SK-N-SH (cell line): ENCODE results near the gene SNURF.

Source experiments
- CHD2 ChIP-seq: fragments of 150-350 bp; IDR thresholded peaks from 2 replicates; pipeline ENCODE4 v1.6.1; 2018; ENCODE audit warnings: low read length; ENCODE audit not compliant: partially characterized antibody
- CTCF ChIP-seq: fragments of 200-600 bp; sonication (generic); IDR thresholded peaks from 2 replicates; pipeline ENCODE4 v1.6.1; 2017; ENCODE audit warnings: antibody characterized with exemption, mild to moderate bottlenecking, moderate library complexity
- EZH2phosphoT487 ChIP-seq: fragments of 200-600 bp; sonication (generic); IDR thresholded peaks from 2 replicates; pipeline ENCODE4 v1.6.1; 2017; ENCODE audit warnings: low read depth, mixed run types, mild to moderate bottlenecking, antibody characterized with exemption, moderate library complexity, borderline replicate concordance
- JUND ChIP-seq: IDR thresholded peaks from 2 replicates; pipeline ENCODE4 v1.4.0; 2012
- MEF2A ChIP-seq: IDR thresholded peaks from 2 replicates; pipeline ENCODE4 v1.4.0; 2012; ENCODE audit warnings: low read depth, borderline replicate concordance
- NRF1 ChIP-seq: IDR thresholded peaks from 2 replicates; pipeline ENCODE4 v1.6.1; 2012; ENCODE audit warnings: low read depth, mild to moderate bottlenecking, low read length
- POLR2AphosphoS5 ChIP-seq: IDR thresholded peaks from 2 replicates; pipeline ENCODE4 v1.6.1; 2012; ENCODE audit warnings: low read depth, low read length
- RCOR1 ChIP-seq: fragments of 150-350 bp; IDR thresholded peaks from 2 replicates; pipeline ENCODE4 v1.6.1; 2017; ENCODE audit warnings: antibody characterized with exemption, low read length
- TCF12 ChIP-seq: IDR thresholded peaks from 2 replicates; pipeline ENCODE4 v1.4.0; 2012
- USF1 ChIP-seq: IDR thresholded peaks from 2 replicates; pipeline ENCODE4 v1.4.0; 2012; ENCODE audit warnings: low read depth, borderline replicate concordance

- TF ChIP-seq MEF2A (no peak), NRF1 (no peak), JUND (no peak), CTCF (no peak), RCOR1 (no peak), CHD2 (no peak), TCF12 (no peak), EZH2phosphoT487 (no peak), POLR2AphosphoS5 (no peak), USF1 (no peak)
Observed at GRCh38 chr15:24940236-24940635, 14.6 kb upstream of the SNURF start.
